Stimulated activated CD4-positive, alpha-beta T cell treated with anti-CD3 and anti-CD28 coated beads, Interleukin-12 subunit alpha, Interleukin-12 subunit beta, amount 100 ng/mL, for 48 hours (primary cell): ENCODE results near the gene LGR4.
"Not testable (repeated sequence)": the region's sequence is repeated elsewhere in the genome, so short reads cannot be mapped to it uniquely, and the experiment has no call there.

Experiments
- DNase-seq, 3 donors: peaks; one replicate each; pipeline ENCODE4 v3.0.0-alpha.2; 2020; ENCODE audit warnings: low read depth in 2 of 3, low spot score in 1 of 3

The LGR4 gene

GRCh38 chr11:27460158-27460978, 12.2 kb downstream of the LGR4 start:
- DNase-seq, result no peak

GRCh38 chr11:27459191-27459590, 13.4 kb downstream of the LGR4 start:
- no peak for DNase-seq

DNA sequence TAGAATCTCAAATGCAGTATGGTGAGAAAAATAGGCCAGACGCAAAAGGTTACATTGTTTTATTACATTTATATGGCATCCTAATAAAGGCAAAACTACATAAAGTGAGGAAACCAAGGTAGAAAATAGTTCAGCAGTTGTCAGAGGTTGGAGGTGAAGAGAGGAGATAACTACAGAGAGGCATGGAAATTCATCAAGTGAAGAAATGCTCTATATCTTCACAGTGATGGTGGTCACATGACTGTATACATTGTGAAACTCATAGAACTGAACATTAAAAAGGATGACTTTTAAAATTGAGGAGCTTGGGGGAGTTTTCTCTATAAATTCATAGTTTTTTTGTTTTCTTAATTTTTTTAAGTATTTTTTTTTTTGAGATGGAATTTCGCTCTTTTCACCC, 14.4 kb downstream of the LGR4 start:
- no peak for DNase-seq

- no peak for DNase-seq
These were observed 15.7 kb downstream of the LGR4 start for GRCh38 chr11:27456795-27457329.

DNA sequence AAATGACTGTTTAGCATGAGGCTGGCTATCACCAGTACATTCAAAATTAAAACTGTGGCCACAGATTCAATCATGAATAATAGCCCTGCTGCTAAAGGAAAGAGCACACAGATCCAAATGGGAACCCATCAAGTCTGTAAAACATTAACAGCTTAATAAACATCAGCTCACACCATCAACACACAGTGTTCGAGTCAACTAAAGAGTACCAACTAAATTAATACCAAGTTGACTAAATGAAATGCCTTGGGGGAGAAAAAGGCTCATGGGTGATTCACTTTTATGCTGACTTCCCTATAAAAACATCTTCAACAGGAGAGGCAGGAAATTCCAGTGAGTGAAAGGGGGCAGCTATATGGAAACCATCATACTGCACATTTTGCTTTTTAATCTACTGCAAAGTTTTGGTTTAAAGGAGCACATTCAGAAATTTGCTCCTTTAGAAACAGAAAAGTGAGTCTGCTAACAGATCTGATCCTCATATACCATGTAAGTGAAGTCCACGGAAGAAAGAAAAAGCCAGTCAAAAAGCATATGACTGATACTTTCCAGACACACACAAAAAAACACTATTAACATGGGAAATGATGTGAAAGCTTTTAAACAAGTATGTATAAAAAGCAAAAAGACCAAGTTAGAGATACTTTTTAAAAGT, 16.3 kb downstream of the LGR4 start:
- DNase-seq, result no peak

GRCh38 chr11:27455667-27456066, 16.9 kb downstream of the LGR4 start:
- no peak for DNase-seq

DNA sequence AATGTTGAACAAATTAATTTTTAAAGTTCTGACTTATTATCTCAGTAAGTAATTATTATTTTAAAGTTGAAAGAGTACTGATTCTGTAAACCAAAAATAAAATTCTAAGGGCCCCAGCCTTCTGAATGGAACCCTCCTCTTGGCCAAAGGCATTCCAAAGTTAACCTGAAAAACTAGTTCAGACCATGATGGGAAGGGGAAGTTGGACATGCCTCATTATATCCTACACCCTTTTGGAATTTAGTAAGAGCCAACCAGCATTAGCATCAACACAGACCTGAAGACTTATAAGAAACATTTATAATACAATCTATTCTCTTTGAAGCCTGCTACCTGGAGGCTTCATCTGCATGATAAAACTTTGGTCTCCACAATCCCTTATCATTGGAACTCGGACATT, 18.9 kb downstream of the LGR4 start:
- DNase-seq, result no peak

- DNase-seq, result no peak
These were observed 20.4 kb downstream of the LGR4 start for GRCh38 chr11:27452147-27452546.

GRCh38 chr11:27451244-27451965, 21.2 kb downstream of the LGR4 start:
- no peak for DNase-seq

GRCh38 chr11:27448184-27448540, 24.4 kb downstream of the LGR4 start:
- DNase-seq, result not testable (repeated sequence)

- DNase-seq, result no peak
These were observed 25.1 kb downstream of the LGR4 start for GRCh38 chr11:27447288-27448183.

- DNase-seq, result no peak
These were observed 27.0 kb downstream of the LGR4 start for GRCh38 chr11:27445625-27446024.

DNA sequence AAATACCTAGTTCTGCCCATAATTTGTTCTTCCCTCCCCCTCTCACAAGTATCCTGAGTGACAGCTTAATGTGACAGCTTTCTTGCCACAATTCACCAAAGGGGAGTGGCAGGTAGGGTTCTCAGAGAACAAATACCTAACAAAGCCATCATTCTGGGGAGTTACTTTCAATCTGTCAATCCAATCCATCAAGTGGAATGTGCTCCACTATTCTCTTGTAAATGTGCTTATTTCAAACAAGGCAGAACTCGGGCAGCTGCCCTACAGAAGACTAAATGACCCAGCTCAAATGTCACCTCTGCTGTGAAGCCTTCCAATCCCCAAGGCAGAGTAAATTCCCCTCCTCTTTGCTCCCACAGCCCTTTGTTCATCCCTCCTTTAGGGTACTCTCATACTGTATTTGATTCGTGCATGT, 27.8 kb downstream of the LGR4 start:
- DNase-seq, result no peak

- DNase-seq, result no peak
These were observed 28.7 kb downstream of the LGR4 start for GRCh38 chr11:27443746-27444507.

DNA sequence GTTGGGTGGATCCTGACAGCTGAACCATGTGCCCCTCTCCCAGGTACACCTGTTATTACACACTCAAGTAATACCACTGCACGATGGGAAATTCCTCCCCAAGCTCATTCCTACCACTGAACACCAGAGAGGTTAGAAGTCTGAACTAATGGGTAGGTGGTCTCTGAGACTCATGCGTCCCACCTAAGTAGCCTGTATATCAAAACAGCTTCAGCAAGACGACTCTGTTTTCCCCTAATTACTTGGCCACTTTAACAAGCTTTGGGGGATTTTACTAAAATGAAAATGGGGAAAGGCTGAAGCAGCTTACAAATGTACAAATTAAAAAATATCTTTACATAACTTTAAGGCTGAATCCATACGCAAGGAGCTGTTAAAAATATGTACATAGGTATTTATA, 29.4 kb downstream of the LGR4 start:
- no peak for DNase-seq

DNA sequence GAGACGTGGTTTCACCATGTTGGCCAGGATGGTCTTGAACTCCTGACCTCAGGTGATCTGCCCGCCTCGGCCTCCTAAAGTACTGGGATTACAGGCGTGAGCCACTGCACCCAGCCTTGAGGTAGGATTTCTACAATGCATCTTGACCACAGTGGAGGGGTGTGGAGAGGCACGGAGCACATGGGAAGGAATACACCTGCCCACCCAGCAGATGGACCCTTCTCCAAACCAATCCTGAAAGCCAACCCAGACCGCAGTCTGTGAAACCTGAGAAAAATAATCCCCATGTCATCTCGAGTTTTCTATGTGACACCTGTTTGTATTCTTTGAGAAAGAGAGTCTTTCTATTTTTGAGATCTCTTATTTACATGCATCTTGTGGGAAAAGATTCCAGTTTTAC, 32.5 kb downstream of the LGR4 start:
- DNase-seq, result no peak

- DNase-seq, result no peak
These were observed 34.0 kb downstream of the LGR4 start for GRCh38 chr11:27438595-27438981.

GRCh38 chr11:27437829-27438594, 34.6 kb downstream of the LGR4 start:
- no peak for DNase-seq

GRCh38 chr11:27436916-27437315, 35.7 kb downstream of the LGR4 start:
- no peak for DNase-seq
